Measurements from ENCODE around the gene SLC25A34.

DNA sequence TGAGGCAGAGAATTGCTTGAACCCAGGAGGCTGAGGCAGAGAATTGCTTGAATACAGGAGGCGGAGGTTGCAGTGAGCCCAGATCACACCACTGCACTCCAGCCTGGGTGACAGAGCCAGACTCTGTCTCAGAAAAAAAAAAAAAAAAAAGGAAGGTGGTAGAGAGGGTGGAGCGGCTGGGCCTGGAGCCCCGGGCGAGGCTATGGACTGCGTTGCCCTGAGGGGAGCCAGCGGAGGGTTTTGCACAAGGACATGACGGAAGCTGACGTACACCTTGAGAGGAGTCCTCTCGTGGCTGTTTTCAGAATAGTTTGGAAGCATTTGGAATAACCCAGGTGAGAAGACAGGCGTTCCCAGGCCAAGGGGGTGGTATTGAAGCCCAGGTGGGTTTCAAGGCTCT, 15.7 kb downstream of the SLC25A34 start:
- TF ChIP-seq, protein P1, sequence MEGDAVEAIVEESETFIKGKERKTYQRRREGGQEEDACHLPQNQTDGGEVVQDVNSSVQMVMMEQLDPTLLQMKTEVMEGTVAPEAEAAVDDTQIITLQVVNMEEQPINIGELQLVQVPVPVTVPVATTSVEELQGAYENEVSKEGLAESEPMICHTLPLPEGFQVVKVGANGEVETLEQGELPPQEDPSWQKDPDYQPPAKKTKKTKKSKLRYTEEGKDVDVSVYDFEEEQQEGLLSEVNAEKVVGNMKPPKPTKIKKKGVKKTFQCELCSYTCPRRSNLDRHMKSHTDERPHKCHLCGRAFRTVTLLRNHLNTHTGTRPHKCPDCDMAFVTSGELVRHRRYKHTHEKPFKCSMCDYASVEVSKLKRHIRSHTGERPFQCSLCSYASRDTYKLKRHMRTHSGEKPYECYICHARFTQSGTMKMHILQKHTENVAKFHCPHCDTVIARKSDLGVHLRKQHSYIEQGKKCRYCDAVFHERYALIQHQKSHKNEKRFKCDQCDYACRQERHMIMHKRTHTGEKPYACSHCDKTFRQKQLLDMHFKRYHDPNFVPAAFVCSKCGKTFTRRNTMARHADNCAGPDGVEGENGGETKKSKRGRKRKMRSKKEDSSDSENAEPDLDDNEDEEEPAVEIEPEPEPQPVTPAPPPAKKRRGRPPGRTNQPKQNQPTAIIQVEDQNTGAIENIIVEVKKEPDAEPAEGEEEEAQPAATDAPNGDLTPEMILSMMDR (IDR thresholded peaks at IDR 0.05), result no peak
- TF ChIP-seq POLR2A (IDR thresholded peaks at IDR 0.05), result no peak

Measured in heart left ventricle (tissue), 13 donors.